ENCODE measurements around the gene NCKAP5. TPM values are rescaled to one million over a fixed set of nuclear protein-coding genes. Genes with fewer than 3 reads are reported as not detected.

Gene NCKAP5
- total and polyA plus RNA-seq, 2 of the 8 experiments (the other 6 are each of a cell fraction or from before 2014, with no cell fraction given) = 0.27 to 0.86 TPM

- TF ChIP-seq HDAC6 (IDR thresholded peaks at IDR 0.05; ENCODE audit: low read depth, low read length) (no peak), SP1 (IDR thresholded peaks at IDR 0.05; ENCODE audit: low read depth, low read length) (no peak), TBP (IDR thresholded peaks at IDR 0.05; ENCODE audit: low read depth, low read length) (no peak)
Observed at GRCh38 chr2:132850688-132851087, 717.6 kb downstream of the NCKAP5 start (continued).
